K562 (cell line): ENCODE data around the gene COQ3. TPM values are rescaled to one million over a fixed set of nuclear protein-coding genes. Genes with fewer than 3 reads are reported as not detected.

Experiments
- BMI1 ChIP-seq: fragments of 150-350 bp; IDR thresholded peaks from 2 replicates; pipeline ENCODE4 v1.6.1; 2014; ENCODE audit warnings: low read length
- DACH1 ChIP-seq: fragments of 450-650 bp; IDR thresholded peaks from 2 replicates; pipeline ENCODE4 v1.6.1; 2018; ENCODE audit not compliant: partially characterized antibody
- ELF1 ChIP-seq: fragments of 200-800 bp; sonication (Bioruptor generic); IDR thresholded peaks from 2 replicates; pipeline ENCODE4 v1.6.1; 2016; ENCODE audit warnings: missing genetic modification characterization, missing compliant biosample characterization
- ESRRA ChIP-seq: fragments of 450-650 bp; IDR thresholded peaks from 2 replicates; pipeline ENCODE4 v1.6.1; 2014; ENCODE audit warnings: low read depth, mild to moderate bottlenecking, moderate library complexity, borderline replicate concordance
- FOXP1 ChIP-seq: sonication (generic); formaldehyde crosslinking; IDR thresholded peaks from 2 replicates; pipeline ENCODE4 v1.8.0; 2022; ENCODE audit warnings: mild to moderate bottlenecking, missing genetic modification reagents
- LARP7 ChIP-seq: fragments of 450-650 bp; IDR thresholded peaks from 2 replicates; pipeline ENCODE4 v1.6.1; 2016
- MCM2 ChIP-seq: fragments of 450-650 bp; IDR thresholded peaks from 2 replicates; pipeline ENCODE4 v1.6.1; 2017; ENCODE audit warnings: low read depth, mild to moderate bottlenecking
- NFIC ChIP-seq: fragments of 450-650 bp; IDR thresholded peaks from 2 replicates; pipeline ENCODE4 v1.6.1; 2017; ENCODE audit warnings: mild to moderate bottlenecking, inconsistent platforms
- NR1H2 ChIP-seq: sonication (generic); formaldehyde crosslinking; IDR thresholded peaks from 2 replicates; pipeline ENCODE4 v1.4.0; 2020; ENCODE audit warnings: mild to moderate bottlenecking, missing genetic modification reagents
- RBM25 ChIP-seq: fragments of 200-400 bp; formaldehyde crosslinking; IDR thresholded peaks from 2 replicates; pipeline ENCODE4 v1.6.1; 2018; ENCODE audit warnings: low read length, low read depth, moderate library complexity; ENCODE audit not compliant: severe bottlenecking
- SMARCA4 ChIP-seq: fragments of 450-650 bp; IDR thresholded peaks from 2 replicates; pipeline ENCODE4 v1.6.1; 2016
- SMARCB1 ChIP-seq: IDR thresholded peaks from 2 replicates; pipeline ENCODE4 v1.6.1; 2011; ENCODE audit warnings: improper control_type of control experiment, low read depth; ENCODE audit not compliant: insufficient read length
- SREBF2 ChIP-seq: sonication (generic); formaldehyde crosslinking; IDR thresholded peaks from 2 replicates; pipeline ENCODE4 v1.4.0; 2020; ENCODE audit warnings: mild to moderate bottlenecking, missing genetic modification reagents
- ZNF121 ChIP-seq: sonication (generic); formaldehyde crosslinking; conservative IDR thresholded peaks from 2 replicates; pipeline ENCODE4 v1.8.0; 2022; ENCODE audit warnings: missing genetic modification reagents
- ZNF644 ChIP-seq: fragments of 200-800 bp; sonication (Bioruptor generic); IDR thresholded peaks from 2 replicates; pipeline ENCODE4 v1.6.1; 2016; ENCODE audit warnings: low read depth, missing genetic modification characterization, missing compliant biosample characterization
- polyA plus RNA-seq, 8 experiments: library from polyadenylated mRNA; depleted of rRNA in 4 of 8; stranded (reverse) in 5 of 8; unstranded in 3 of 8; fragments of >200 nt; fragmentation: Nextera tagmentation in 2 of 8; fragmentation: Illumina TruSeq in 1 of 8; extraction: Ambion mirVana in 2 of 8; extraction: Trizol in 1 of 8; gene quantifications; 2 replicates each; pipeline versions ENCODE4 v1.2.1 to v1.2.3, GENCODE V29; 2011 to 2014; ENCODE audit warnings: inconsistent platforms in 1 of 8, missing spikeins in 1 of 8
- total RNA-seq, 7 experiments: library from RNA; depleted of rRNA in 6 of 7; stranded (reverse); fragments of >200 nt in 6 of 7; fragmentation: Illumina TruSeq in 2 of 7; extraction: Trizol in 2 of 7; gene quantifications; 2 replicates each; pipeline versions ENCODE4 v1.2.1 to v1.2.3, GENCODE V29; 2011 to 2021; ENCODE audit warnings: low replicate concordance in 1 of 7
- TF ChIP-seq, protein P1 (sequence below): fragments of 450-650 bp; IDR thresholded peaks from 2 replicates; pipeline ENCODE4 v1.6.1; 2018; ENCODE audit warnings: mild to moderate bottlenecking, low read depth; ENCODE audit not compliant: partially characterized antibody
- TF ChIP-seq, protein P2 (sequence below): fragments of 250-450 bp; sonication (Bioruptor Pico); IDR thresholded peaks from 2 replicates; pipeline ENCODE4 v1.9.0; 2021; ENCODE audit warnings: mild to moderate bottlenecking
- TF ChIP-seq, protein P3 (sequence below): fragments of 250-450 bp; sonication (Bioruptor Pico); IDR thresholded peaks from 2 replicates; pipeline ENCODE4 v1.4.0; 2020; ENCODE audit warnings: mild to moderate bottlenecking, moderate library complexity, borderline replicate concordance
- TF ChIP-seq, protein P4 (sequence below): fragments of 450-650 bp; IDR thresholded peaks from 2 replicates; pipeline ENCODE4 v1.6.1; 2016; ENCODE audit warnings: low read depth, mild to moderate bottlenecking, moderate library complexity
- TF ChIP-seq, protein P5 (sequence below): fragments of 450-650 bp; IDR thresholded peaks from 2 replicates; pipeline ENCODE4 v1.6.1; 2016
- TF ChIP-seq, protein P6 (sequence below): sonication (generic); formaldehyde crosslinking; IDR thresholded peaks from 2 replicates; pipeline ENCODE4 v1.8.0; 2023; ENCODE audit warnings: mild to moderate bottlenecking, missing genetic modification reagents

The COQ3 gene
- total and polyA plus RNA-seq, 9 of the 15 experiments (the other 6 are each of a cell fraction or from before 2014, with no cell fraction given): 16.9 to 137 (median 33.9) TPM

DNA sequence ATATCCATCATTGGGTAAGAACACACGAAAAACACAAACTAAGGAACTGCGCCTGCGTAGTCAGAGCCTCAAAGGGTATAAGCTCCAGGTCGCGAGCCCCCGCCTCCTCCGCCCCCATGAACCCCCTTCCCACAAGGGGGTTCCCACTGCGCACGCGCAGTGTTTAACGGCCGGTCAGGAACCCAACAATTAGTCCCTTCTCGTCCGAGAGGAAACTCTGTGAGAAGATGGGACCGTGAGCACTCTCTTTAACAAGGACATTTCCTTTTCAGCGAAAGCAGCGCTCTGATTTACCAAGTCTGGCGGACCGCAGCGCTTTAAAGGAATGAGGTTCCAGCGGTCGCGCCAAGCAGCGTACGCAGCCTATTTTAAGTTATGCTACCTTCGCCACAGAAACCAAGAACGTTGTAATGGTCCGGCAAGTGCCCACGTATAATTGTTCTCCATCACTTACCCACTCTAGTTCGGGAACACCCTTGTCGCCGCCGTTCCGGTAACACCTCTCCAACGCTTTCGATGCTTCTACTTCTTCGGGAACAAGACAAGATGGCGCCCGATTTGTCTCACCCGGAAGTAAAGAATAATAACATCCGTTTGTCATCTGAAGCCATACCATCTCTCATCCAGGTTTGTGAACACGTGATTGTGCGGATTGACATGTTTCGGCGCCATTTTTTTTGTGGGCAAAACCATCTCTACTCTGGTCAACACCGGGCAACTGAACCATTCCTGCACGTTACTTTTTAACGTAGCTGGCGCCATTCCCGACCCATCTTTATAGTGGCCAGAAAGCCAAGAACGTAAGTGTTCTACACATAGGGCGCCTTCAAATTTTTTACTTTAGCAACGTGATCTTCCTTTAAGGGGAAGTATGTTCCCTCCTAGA, 31.0 kb upstream of the COQ3 start, which contains the start of gene PNISR (continued):
- TF ChIP-seq FOXP1: no peak
- TF ChIP-seq BMI1: no peak
- no peak for TF ChIP-seq DACH1
- peak; percentile 36; the same call in 1 of the 2 replicates for TF ChIP-seq ZNF644 (tag)
- TF ChIP-seq, protein P1, sequence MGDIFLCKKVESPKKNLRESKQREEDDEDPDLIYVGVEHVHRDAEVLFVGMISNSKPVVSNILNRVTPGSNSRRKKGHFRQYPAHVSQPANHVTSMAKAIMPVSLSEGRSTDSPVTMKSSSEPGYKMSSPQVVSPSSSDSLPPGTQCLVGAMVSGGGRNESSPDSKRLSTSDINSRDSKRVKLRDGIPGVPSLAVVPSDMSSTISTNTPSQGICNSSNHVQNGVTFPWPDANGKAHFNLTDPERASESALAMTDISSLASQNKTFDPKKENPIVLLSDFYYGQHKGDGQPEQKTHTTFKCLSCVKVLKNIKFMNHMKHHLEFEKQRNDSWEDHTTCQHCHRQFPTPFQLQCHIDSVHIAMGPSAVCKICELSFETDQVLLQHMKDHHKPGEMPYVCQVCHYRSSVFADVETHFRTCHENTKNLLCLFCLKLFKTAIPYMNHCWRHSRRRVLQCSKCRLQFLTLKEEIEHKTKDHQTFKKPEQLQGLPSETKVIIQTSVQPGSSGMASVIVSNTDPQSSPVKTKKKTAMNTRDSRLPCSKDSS: no peak
- peak; percentile 84; the same call in 1 of the 2 replicates for TF ChIP-seq SREBF2 (CRISPR knock-in tag)
- TF ChIP-seq SMARCB1: no peak
- no peak for TF ChIP-seq ESRRA
- peak; percentile 71 for TF ChIP-seq ELF1 (tag)
- TF ChIP-seq, protein P2, sequence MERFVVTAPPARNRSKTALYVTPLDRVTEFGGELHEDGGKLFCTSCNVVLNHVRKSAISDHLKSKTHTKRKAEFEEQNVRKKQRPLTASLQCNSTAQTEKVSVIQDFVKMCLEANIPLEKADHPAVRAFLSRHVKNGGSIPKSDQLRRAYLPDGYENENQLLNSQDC: no peak
- TF ChIP-seq MCM2: no peak
- TF ChIP-seq NR1H2: 0 out of 2 replicates have a peak, but pooled peaks have one; percentile 89
- peak; percentile 60; the same call in 1 of the 2 replicates for TF ChIP-seq NFIC
- no peak for TF ChIP-seq ZNF121
- TF ChIP-seq SMARCA4: no peak
- TF ChIP-seq, protein P3, sequence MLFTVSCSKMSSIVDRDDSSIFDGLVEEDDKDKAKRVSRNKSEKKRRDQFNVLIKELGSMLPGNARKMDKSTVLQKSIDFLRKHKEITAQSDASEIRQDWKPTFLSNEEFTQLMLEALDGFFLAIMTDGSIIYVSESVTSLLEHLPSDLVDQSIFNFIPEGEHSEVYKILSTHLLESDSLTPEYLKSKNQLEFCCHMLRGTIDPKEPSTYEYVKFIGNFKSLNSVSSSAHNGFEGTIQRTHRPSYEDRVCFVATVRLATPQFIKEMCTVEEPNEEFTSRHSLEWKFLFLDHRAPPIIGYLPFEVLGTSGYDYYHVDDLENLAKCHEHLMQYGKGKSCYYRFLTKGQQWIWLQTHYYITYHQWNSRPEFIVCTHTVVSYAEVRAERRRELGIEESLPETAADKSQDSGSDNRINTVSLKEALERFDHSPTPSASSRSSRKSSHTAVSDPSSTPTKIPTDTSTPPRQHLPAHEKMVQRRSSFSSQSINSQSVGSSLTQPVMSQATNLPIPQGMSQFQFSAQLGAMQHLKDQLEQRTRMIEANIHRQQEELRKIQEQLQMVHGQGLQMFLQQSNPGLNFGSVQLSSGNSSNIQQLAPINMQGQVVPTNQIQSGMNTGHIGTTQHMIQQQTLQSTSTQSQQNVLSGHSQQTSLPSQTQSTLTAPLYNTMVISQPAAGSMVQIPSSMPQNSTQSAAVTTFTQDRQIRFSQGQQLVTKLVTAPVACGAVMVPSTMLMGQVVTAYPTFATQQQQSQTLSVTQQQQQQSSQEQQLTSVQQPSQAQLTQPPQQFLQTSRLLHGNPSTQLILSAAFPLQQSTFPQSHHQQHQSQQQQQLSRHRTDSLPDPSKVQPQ (CRISPR knock-in tag): no peak
- TF ChIP-seq, protein P4, sequence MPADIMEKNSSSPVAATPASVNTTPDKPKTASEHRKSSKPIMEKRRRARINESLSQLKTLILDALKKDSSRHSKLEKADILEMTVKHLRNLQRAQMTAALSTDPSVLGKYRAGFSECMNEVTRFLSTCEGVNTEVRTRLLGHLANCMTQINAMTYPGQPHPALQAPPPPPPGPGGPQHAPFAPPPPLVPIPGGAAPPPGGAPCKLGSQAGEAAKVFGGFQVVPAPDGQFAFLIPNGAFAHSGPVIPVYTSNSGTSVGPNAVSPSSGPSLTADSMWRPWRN: no peak
- TF ChIP-seq LARP7: no peak
- TF ChIP-seq, protein P5, sequence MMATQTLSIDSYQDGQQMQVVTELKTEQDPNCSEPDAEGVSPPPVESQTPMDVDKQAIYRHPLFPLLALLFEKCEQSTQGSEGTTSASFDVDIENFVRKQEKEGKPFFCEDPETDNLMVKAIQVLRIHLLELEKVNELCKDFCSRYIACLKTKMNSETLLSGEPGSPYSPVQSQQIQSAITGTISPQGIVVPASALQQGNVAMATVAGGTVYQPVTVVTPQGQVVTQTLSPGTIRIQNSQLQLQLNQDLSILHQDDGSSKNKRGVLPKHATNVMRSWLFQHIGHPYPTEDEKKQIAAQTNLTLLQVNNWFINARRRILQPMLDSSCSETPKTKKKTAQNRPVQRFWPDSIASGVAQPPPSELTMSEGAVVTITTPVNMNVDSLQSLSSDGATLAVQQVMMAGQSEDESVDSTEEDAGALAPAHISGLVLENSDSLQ: peak; percentile 91
- TF ChIP-seq, protein P6, sequence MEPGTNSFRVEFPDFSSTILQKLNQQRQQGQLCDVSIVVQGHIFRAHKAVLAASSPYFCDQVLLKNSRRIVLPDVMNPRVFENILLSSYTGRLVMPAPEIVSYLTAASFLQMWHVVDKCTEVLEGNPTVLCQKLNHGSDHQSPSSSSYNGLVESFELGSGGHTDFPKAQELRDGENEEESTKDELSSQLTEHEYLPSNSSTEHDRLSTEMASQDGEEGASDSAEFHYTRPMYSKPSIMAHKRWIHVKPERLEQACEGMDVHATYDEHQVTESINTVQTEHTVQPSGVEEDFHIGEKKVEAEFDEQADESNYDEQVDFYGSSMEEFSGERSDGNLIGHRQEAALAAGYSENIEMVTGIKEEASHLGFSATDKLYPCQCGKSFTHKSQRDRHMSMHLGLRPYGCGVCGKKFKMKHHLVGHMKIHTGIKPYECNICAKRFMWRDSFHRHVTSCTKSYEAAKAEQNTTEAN (CRISPR knock-in tag): no peak
- no peak for TF ChIP-seq RBM25
